ENCODE data around the gene SFXN5.

SFXN5 gene

GRCh38 chr2:72969706-72970105 is 101.8 kb downstream of the SFXN5 start:
- no peak for DNase-seq

- DNase-seq = no peak
These were observed 103.2 kb downstream of the SFXN5 start for GRCh38 chr2:72968286-72968685.

- no peak for DNase-seq
These were observed 105.6 kb downstream of the SFXN5 start for GRCh38 chr2:72965770-72966450.

DNA sequence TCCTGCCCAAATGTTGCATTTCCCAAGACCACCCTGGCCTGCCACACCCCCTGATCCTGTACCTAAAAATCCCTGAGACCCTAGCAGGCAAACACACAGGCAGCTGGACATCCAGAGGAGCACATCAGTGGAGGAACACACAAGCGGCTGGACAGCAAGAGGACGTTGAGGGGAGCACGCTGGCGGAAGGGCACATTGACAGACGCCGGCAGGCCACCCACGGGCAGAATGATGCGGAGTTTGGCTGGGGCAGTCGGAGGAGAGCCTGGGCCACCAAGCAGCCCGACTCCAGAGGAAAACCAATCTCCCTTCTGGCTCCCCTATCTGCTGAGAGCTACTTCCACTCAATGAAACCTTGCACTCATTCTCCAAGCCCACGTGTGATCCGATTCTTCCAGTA is 106.5 kb downstream of the SFXN5 start:
- no peak for DNase-seq

DNA sequence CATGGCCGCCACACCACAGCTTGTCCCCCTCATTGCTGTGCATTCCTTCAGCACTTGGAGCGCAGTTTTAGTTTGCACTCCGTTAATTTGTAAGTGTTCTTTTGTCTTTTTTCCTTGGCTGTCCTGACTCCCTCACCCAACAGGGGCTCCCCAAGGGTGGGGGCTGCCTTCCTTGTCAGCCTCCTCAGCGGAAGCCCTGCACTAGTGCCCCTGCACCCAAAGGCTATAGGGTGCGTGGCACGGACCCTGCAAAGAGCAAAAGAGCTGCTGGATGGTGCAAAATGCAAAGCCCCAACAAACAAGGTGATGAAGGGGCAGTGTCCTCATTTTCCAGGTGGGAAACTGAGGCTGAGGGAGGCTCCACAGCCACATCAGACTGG is 107.4 kb downstream of the SFXN5 start:
- no peak for DNase-seq

DNA sequence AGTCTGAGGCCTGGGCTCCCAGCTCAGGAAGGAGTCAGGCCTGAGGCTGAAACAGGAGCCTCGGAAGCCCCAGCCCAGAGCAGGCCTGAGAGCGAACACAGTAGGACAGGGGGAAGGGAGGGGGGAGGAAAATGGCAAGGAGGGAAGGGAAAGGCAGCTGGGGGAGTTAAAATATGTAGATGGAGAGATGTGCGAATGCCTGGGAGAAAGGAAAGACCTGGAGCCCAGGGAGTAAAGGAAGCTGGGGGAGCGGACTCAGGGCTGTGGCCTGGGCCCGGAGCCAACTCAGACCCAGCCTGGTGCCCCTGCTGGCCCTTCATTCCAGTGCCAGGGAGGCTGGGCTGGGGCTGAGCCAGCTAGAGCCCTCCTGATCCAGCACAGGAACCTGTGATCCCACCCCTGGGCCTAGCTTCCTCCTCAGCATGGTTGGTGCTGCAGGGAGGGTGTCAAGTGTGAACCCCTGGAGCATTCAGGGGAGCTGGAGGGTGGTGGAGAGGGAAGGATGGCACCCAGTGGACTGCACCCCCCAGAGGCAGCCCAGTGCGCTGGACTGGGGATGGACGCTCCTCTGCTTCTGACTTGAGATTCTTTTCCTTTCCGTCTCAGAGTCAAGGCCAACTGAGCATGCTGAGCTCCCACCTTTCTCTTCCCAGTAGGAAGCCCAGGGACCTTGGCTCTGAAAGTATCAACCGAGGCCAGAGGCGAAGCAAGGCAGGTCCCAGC is 107.9 kb downstream of the SFXN5 start:
- DNase-seq = no peak

DNA sequence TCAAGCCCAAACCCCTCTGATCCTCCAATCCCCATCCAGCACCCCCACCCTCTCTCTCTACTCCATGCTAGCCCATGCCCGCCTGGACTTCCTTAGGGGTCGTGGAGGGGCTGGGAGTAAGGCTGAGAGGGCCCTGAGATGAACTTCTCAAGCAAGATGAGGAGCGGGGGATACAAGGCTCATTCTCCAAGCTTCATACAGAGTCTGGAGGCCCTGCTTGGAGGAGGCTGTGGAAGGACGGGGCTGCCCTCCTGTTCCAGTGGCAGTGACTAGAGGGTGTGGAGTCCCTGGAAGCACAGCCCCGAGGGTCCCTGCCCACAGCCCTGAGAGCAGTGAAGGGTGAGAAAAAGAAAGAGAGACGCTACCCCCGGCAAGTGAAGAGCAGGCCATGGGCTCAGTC is 108.6 kb downstream of the SFXN5 start:
- no peak for DNase-seq

GRCh38 chr2:72961853-72962468 is 109.6 kb downstream of the SFXN5 start:
- no peak for DNase-seq

- DNase-seq = no peak
These were observed 110.3 kb downstream of the SFXN5 start for GRCh38 chr2:72961036-72961720.

GRCh38 chr2:72959995-72960981 is 111.2 kb downstream of the SFXN5 start:
- DNase-seq = no peak

DNA sequence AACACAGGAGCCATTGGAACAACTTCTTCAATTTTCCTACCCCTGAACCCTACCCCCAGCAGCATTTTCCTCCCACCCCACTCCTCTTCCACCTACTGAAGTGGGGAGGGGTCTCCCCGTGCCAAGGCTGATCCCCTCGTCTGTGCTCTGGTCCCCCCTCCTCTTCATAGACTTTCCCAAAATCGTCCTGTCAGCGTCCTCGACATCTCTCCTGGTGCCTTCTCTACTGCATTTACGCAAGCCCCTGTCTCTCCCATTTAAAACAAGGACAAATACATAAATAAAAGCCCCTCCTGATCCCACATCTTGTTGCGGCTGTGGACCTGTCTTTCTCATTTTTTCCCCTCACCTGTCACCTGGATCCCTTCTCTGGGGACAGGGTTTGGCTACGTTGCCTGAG is 112.0 kb downstream of the SFXN5 start:
- no peak for DNase-seq

DNA sequence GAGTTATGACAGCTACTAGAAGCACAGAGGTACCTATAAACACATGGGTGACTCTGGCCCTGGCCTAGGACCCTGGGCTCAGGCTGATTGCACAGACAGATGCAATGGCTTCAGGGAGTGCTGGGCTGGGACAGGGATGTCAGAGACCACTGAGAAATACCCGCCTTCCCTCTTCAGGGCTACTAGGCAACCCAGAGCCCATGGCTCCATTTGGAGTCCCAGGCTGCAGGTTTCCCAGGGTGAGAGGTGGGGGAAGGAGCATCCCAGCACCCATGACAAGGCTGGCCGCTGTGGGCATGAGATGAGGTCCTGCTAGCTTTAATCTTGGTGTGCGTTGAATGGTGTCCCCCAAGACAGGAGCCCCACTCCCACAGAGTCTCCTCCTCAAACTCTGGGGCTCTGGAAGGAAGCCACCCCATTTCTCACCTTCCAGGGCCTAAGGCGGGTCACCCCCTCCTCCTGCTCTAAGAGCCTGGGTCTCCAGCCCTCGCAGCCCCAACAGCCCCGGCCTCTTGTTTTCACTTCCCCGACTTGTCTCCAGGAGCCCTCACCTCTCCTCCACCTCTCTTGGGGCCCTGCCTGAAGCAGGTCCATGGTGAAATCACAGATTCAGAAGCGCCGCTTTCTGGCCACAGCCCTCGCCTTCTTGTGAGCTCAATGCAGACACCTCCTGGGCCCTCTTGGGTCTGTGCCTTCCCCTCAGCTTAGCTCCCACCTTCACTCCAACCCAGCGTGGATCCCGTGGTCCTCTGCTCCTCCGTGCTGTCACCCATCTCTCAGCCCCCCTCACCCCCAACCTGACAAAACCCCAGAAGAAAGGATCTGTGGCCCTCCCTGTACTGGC is 112.7 kb downstream of the SFXN5 start:
- DNase-seq = no peak

DNA sequence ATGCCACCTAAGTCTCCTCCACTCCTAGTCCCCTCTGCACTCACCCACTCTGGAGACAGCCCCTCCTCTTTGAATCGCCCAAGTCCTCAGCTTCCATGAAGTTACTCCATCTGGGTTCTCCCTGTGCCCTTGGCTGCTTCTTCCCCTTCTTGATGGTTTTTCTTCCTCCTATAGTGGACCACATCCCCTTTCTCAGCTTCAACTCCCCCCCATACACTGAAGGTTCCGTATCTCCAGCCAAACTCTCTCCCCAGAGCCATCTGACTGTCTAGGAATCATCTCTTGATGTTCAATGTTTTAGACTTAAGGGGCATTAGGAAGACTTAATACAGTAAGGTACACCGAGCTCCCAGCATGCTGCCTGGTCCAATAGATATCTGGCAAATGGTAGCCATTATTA is 114.6 kb downstream of the SFXN5 start:
- DNase-seq = no peak

- DNase-seq = no peak
These were observed 115.5 kb downstream of the SFXN5 start for GRCh38 chr2:72956050-72956395.

- DNase-seq = no peak
These were observed 116.1 kb downstream of the SFXN5 start for GRCh38 chr2:72955228-72956049.

DNA sequence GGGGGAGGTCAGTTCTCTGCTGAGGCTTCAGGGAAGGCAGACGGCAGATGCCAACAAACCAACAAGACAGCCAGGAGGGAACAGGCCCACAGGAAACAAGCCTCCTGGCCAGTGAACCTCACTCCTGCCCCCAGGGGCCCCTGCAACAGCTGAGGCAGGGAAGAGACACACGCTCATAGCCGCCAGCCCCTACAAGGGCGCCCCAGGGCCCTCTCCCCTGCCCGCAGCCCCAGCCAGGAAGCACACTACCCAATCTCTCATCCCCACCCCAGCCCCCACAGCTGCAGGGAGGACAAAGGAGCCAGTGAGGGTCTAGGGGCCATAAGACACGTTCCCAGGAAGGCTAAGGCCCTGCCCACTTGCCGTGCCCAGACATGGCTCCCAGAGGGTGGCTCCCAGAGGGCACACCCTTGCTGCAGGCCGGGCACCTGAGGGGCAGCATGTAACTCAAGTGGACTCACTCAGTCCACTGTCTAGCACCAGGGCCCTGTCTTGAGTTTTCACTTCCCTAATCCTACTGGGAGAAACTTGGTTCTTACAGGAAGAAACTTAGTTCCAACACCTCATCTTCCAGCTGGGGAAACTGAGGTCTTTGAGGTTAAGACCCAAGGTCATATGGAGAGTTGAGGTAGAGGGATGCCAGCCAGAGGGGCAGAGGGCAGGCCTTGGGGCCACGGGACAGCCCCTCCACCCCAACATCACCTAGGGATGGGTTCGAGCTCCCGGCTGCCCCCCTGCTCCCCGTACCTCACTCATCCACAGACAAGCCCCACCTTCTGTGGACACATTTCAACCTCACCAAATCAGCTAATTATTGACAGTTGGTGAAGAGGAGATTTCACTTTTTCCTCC is 116.9 kb downstream of the SFXN5 start:
- DNase-seq = no peak

DNA sequence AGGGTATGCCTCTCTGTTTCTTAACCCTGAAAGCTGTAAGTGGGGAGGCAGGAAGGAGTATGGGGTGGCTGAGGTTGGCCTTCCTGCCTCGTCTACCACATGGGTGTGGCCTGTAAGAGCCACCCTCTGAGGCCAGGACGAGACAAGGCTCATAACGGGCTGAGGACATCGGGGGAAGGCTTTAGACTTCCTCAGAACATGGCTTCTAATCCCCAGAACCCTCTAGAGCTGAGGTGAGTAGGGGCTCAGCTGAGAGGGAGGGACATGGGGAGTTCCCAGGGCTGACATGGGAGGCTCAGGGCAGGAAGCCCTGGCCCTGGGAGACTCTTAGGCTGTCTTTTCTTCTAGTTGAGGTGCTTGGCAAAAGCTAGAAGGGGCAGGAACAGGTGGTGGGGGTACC is 117.5 kb downstream of the SFXN5 start:
- no peak for DNase-seq

- no peak for DNase-seq
These were observed 118.0 kb downstream of the SFXN5 start for GRCh38 chr2:72953528-72953927.

GRCh38 chr2:72952961-72953360 is 118.6 kb downstream of the SFXN5 start:
- DNase-seq = no peak

All from activated CD4-positive, CD25-positive, alpha-beta regulatory T cell treated with anti-CD3 and anti-CD28 coated beads, Interleukin-2, amount 50 U/mL, for 72 hours (primary cell).